Natural killer cell (primary cell): ENCODE data around the gene PLN. TPM values are rescaled to one million over a fixed set of nuclear protein-coding genes. Genes with fewer than 3 reads are reported as not detected.
A peak's percentile ranks its signal among the peaks of the same experiment; 100 is the strongest.

Experiments used
- ATAC-seq, 3 donors: fragments of 150-1000 bp in 2 of 3; fragments of 200-7000 bp in 1 of 3; cut with Tn5 transposase; 1 replicate in 1 of 3; 2 replicates in 2 of 3; pipeline ENCODE4 v1.10.0; 2021; ENCODE audit warnings: mild to moderate bottlenecking in 2 of 3, moderate library complexity in 2 of 3
- DNase-seq, 2 donors: peaks; one replicate each; pipeline versions ENCODE4 v3.0.0 to v3.0.0-alpha.2; 2013 to 2021; ENCODE audit warnings: mixed read lengths in 1 of 2
- H3K27ac ChIP-seq: one replicate; pipeline ENCODE4 v1.5.1; 2013; ENCODE audit warnings: mild to moderate bottlenecking, low read length
- H3K27me3 ChIP-seq: one replicate; pipeline ENCODE4 v1.6.1; 2013; ENCODE audit warnings: low read length; ENCODE audit not compliant: control insufficient read depth, insufficient read depth
- H3K36me3 ChIP-seq: one replicate; pipeline ENCODE4 v1.6.1; 2013; ENCODE audit warnings: low read length; ENCODE audit not compliant: control insufficient read depth, insufficient read depth
- H3K4me1 ChIP-seq: one replicate; pipeline ENCODE4 v1.6.1; 2013; ENCODE audit warnings: low read length; ENCODE audit not compliant: control insufficient read depth, insufficient read depth
- H3K4me3 ChIP-seq: one replicate; pipeline ENCODE4 v1.5.1; 2013; ENCODE audit warnings: low read length
- H3K9me3 ChIP-seq: one replicate; pipeline ENCODE4 v1.6.1; 2013; ENCODE audit warnings: low read length; ENCODE audit not compliant: control insufficient read depth, insufficient read depth
- H3K27ac Mint-ChIP-seq, 2 donors: one replicate each; pipeline ENCODE4 v1.8.0; 2022; ENCODE audit warnings: mild to moderate bottlenecking in 2 of 2, mixed read lengths in 2 of 2, moderate library complexity in 1 of 2
- H3K27me3 Mint-ChIP-seq, 2 donors: one replicate each; pipeline ENCODE4 v1.8.0; 2022; ENCODE audit warnings: low read depth in 2 of 2, mixed read lengths in 2 of 2
- H3K36me3 Mint-ChIP-seq: one replicate; pipeline ENCODE4 v1.8.0; 2022; ENCODE audit warnings: mixed read lengths
- H3K4me1 Mint-ChIP-seq, 2 donors: one replicate each; pipeline ENCODE4 v1.8.0; 2022; ENCODE audit warnings: mixed read lengths in 2 of 2
- H3K4me3 Mint-ChIP-seq: one replicate; pipeline ENCODE4 v1.8.0; 2022; ENCODE audit warnings: mild to moderate bottlenecking, moderate library complexity, mixed read lengths
- H3K9me3 Mint-ChIP-seq, 2 donors: one replicate each; pipeline ENCODE4 v1.8.0; 2022; ENCODE audit warnings: mixed read lengths in 2 of 2
- CTCF ChIP-seq: fragments of 200-600 bp; IDR thresholded peaks from one replicate; pipeline ENCODE4 v1.8.0; 2022; ENCODE audit warnings: antibody characterized with exemption
- WGBS: methylation state at CpG from one replicate; pipeline ENCODE4 v1.1.7; 2013; ENCODE audit warnings: missing lambda C conversion rate; ENCODE audit not compliant: insufficient coverage; 5-methylcytosine and 5-hydroxymethylcytosine counted together
- intact Hi-C: fragments of 100-400 bp; cut with micrococcal nuclease; formaldehyde crosslinking; loops from one replicate; pipeline ENCODE4 v1.14.2; 2022
- total RNA-seq, 4 donors: library from RNA; stranded (reverse); fragments of 120-200 nt in 1 of 4; gene quantifications; one replicate each; pipeline versions ENCODE4 v1.2.3 to v1.2.4, GENCODE V29; 2013 to 2022

Gene PLN
- total RNA-seq, 3 donors from 2014 or later (not counting 1 experiment from before 2014, with no cell fraction given): not detected

- DNase-seq: no peak
- Mint-ChIP-seq H3K27ac (peak overlapping the region in 1 of 2 donors; percentile 19), H3K4me3 (no peak overlapping the region)
Observed at GRCh38 chr6:118598324-118598723, 50.2 kb downstream of the PLN start.

GRCh38 chr6:118602300-118602699 lies 54.2 kb downstream of the PLN start:
- intact Hi-C loops: no loop called here
- no peak for ATAC-seq
- no peak for TF ChIP-seq CTCF
- no peak overlapping the region for H3K4me3 ChIP-seq
- DNase-seq: no peak
- H3K4me1 ChIP-seq: no peaks in the 10 kb centered on the region
- H3K27me3 ChIP-seq: no peaks in the 10 kb centered on the region
- no peaks in the 10 kb centered on the region for H3K36me3 Mint-ChIP-seq
- no peaks in the 10 kb centered on the region for H3K9me3 ChIP-seq
- no peaks in the 10 kb centered on the region for H3K27me3 Mint-ChIP-seq
- no peak overlapping the region for H3K27ac Mint-ChIP-seq
- H3K4me1 Mint-ChIP-seq: peaks cover 33 to 39% of the 10 kb centered on the region in 2 donors
- H3K27ac ChIP-seq: no peak overlapping the region
- H3K4me3 Mint-ChIP-seq: no peak overlapping the region
- no peaks in the 10 kb centered on the region for H3K9me3 Mint-ChIP-seq
- 100% methylated on average over 2 of the region's 2 CpGs for WGBS
- peaks cover 3% of the 10 kb centered on the region for H3K36me3 ChIP-seq

More at GRCh38 chr6:118598324-118598723, 50.2 kb downstream of the PLN start:
- intact Hi-C loops: no loop called here
- Histone ChIP-seq H3K27me3 (no peaks in the 10 kb centered on the region), H3K4me3 (no peak overlapping the region), H3K27ac (no peak overlapping the region), H3K9me3 (no peaks in the 10 kb centered on the region), H3K36me3 (peaks cover 3% of the 10 kb centered on the region), H3K4me1 (no peaks in the 10 kb centered on the region)
- no peak for TF ChIP-seq CTCF
- no peaks in the 10 kb centered on the region for H3K9me3 Mint-ChIP-seq
- 97% methylated on average over 2 of the region's 2 CpGs for WGBS
- H3K4me1 Mint-ChIP-seq: peaks cover 33 to 40% of the 10 kb centered on the region in 2 donors
- H3K27me3 Mint-ChIP-seq: no peaks in the 10 kb centered on the region
- H3K36me3 Mint-ChIP-seq: no peaks in the 10 kb centered on the region
- ATAC-seq: no peak

- no peaks in the 10 kb centered on the region for H3K27me3 Mint-ChIP-seq
- no peaks in the 10 kb centered on the region for H3K4me1 ChIP-seq
- H3K4me3 ChIP-seq: no peak overlapping the region
- peaks cover 3% of the 10 kb centered on the region for H3K36me3 ChIP-seq
- no peak overlapping the region for H3K27ac Mint-ChIP-seq
- DNase-seq (no peak), ATAC-seq (no peak)
- no peaks in the 10 kb centered on the region for H3K9me3 Mint-ChIP-seq
- no peaks in the 10 kb centered on the region for H3K36me3 Mint-ChIP-seq
- no peaks in the 10 kb centered on the region for H3K9me3 ChIP-seq
- H3K4me3 Mint-ChIP-seq: no peak overlapping the region
- H3K4me1 Mint-ChIP-seq: peaks cover 33 to 37% of the 10 kb centered on the region in 2 donors
- no peak overlapping the region for H3K27ac ChIP-seq
- TF ChIP-seq CTCF: no peak
- H3K27me3 ChIP-seq: no peaks in the 10 kb centered on the region
- intact Hi-C loops: no loop called here
- no CpG with 5 or more reads among the region's 2 CpGs for WGBS
Observed at GRCh38 chr6:118603372-118603771, 55.3 kb downstream of the PLN start.

- 75% methylated on average over 2 of the region's 3 CpGs for WGBS
- H3K9me3 ChIP-seq: no peaks in the 10 kb centered on the region
- intact Hi-C loops: no loop called here
- Mint-ChIP-seq H3K4me1 (peaks cover 40 to 42% of the 10 kb centered on the region in 2 donors), H3K27me3 (no peaks in the 10 kb centered on the region), H3K4me3 (no peak overlapping the region), H3K27ac (peak overlapping the region; percentile 19 to 44), H3K9me3 (peaks cover 0 to 1% of the 10 kb centered on the region in 2 donors), H3K36me3 (no peaks in the 10 kb centered on the region)
- peaks cover 3% of the 10 kb centered on the region for H3K36me3 ChIP-seq
- no peak overlapping the region for H3K4me3 ChIP-seq
- H3K4me1 ChIP-seq: no peaks in the 10 kb centered on the region
- no peak overlapping the region for H3K27ac ChIP-seq
- DNase-seq (peak in 1 of 2 donors; percentile 6), ATAC-seq (no peak)
- H3K27me3 ChIP-seq: no peaks in the 10 kb centered on the region
- no peak for TF ChIP-seq CTCF
Observed at GRCh38 chr6:118606268-118606667, 58.2 kb downstream of the PLN start.
